Right lung (tissue), 5 donors: ENCODE data around the gene GALNT18. TPM values are rescaled to one million over a fixed set of nuclear protein-coding genes. Genes with fewer than 3 reads are reported as not detected.

Experiments
- DNase-seq, 2 donors: peaks; one replicate each; pipeline ENCODE4 v3.0.0-alpha.2; 2013
- polyA plus RNA-seq, 5 donors: library from polyadenylated mRNA; unstranded; fragments of 120-200 nt; gene quantifications; one replicate each; pipeline versions ENCODE4 v1.2.1 to v1.2.3, GENCODE V29; 2013; ENCODE audit warnings: inconsistent platforms in 1 of 5, low replicate concordance in 1 of 5; ENCODE audit not compliant: insufficient read length in 5 of 5, insufficient read depth in 1 of 5

The GALNT18 gene
- polyA plus RNA-seq, 5 donors = 18.0 to 26.8 (median 20.7) TPM

DNA sequence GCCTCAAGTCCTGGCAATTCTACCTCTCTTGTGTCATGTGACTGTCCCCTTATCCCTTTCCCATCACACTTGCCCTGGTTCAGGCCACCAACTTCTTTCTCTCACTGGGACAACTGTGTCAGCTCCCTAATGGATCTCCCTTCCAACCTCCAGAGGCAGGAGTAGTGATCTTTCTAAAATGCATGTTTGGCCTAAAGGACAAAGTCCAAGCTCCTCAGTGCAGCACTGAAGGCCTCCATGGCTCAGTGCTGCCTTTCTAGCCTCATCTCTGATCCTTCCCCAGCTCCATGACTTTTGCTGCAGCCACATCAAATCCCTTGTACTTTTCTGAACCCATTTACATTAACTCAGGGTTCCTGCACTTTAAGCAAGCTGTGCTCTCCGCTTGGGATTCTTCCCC is 349.6 kb downstream of the GALNT18 start:
- no peak for DNase-seq

GRCh38 chr11:11270236-11270775 is 351.5 kb downstream of the GALNT18 start:
- no peak for DNase-seq

- no peak for DNase-seq
Observed at GRCh38 chr11:11268706-11269105, 353.1 kb downstream of the GALNT18 start.

GRCh38 chr11:11268119-11268518 is 353.7 kb downstream of the GALNT18 start:
- DNase-seq = no peak

DNA sequence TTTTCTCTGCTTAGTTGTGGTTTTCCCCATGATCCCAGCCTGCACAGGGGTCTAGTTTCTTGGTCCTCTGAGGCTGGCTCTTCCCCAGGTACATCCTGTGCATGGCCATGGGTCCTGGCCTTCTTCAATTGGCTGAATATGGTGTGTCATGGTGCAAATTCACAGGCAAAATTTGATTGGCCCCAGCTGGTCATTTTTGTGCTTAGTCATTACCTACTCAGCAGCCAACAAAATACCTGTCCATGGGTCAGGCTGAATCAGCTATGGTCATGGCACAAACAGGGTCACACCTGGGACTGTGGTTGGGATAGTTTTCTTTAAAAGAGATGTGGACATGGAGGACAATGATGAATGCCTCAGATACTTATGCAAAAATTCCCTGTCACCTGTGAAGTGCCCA is 354.5 kb downstream of the GALNT18 start:
- DNase-seq = no peak

- DNase-seq = no peak
Observed at GRCh38 chr11:11265994-11266606, 355.7 kb downstream of the GALNT18 start.

GRCh38 chr11:11265320-11265719 is 356.5 kb downstream of the GALNT18 start:
- no peak for DNase-seq

- DNase-seq = no peak
Observed at GRCh38 chr11:11263238-11264005, 358.4 kb downstream of the GALNT18 start.

DNA sequence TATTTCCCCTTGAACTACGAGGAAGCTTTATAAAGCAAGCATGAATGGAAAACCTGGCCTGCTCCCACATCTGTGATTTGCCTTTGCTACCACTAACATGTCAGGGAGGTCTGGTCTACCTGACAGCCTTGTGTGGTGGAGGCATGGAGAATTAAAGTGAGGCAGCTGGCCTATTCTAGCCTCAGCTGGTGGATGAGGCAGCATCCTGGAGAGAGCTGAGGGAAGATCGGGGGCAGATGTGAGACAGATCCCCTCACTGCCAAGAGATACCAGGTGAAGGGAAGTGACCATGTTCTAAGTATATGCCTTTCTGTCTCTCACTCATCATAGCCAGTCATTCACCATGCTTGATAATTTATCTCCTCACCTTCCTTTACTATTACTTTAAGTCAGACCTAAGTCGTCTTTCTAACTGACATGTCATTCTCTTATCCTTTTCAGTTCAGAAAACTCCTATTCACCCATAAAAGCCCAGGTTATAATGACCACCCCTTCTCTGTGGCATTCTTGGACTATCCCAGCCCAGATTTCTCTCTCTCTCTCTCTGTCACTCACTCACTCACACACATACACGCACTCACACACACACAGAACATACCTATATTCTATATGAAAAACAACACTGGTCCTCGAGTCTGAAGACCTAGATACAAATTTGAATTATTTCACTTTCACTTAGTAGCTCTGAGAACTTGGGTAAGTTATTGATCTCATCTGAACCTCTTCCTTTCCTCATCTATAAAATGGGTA is 359.5 kb downstream of the GALNT18 start:
- no peak for DNase-seq

DNA sequence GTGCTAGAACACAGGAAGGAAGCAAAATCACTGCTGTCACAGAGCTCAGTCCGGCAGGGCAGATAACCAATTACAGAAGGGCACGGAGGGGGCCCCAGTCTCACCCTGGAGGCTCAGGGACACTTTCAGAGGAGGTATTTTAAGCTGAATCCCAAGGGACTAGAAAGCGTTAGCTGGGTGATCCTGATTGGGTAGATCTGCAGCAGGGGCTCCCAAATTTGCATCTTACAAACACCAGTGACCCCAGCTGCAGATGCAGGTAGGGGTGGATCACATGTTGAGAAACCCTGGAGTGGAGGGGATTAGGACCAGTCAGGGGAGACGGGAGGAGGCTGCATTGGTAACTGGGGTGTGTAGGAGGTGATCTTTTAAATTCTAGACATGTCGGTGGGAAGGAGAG is 360.2 kb downstream of the GALNT18 start:
- DNase-seq = no peak

GRCh38 chr11:11260903-11261302 is 360.9 kb downstream of the GALNT18 start:
- no peak for DNase-seq

- no peak for DNase-seq
Observed at GRCh38 chr11:11253995-11254394, 367.8 kb downstream of the GALNT18 start.

GRCh38 chr11:11253497-11253896 is 368.3 kb downstream of the GALNT18 start:
- DNase-seq = no peak

GRCh38 chr11:11252403-11252802 is 369.4 kb downstream of the GALNT18 start:
- DNase-seq = no peak

- no peak for DNase-seq
Observed at GRCh38 chr11:11251394-11251970, 370.3 kb downstream of the GALNT18 start.

GRCh38 chr11:11250470-11250869 is 371.3 kb downstream of the GALNT18 start:
- DNase-seq = no peak

GRCh38 chr11:11247576-11247975 is 374.2 kb downstream of the GALNT18 start:
- DNase-seq = no peak

GRCh38 chr11:11247086-11247485 is 374.7 kb downstream of the GALNT18 start:
- no peak for DNase-seq

GRCh38 chr11:11246166-11246565 is 375.6 kb downstream of the GALNT18 start:
- no peak for DNase-seq

GRCh38 chr11:11245453-11245852 is 376.4 kb downstream of the GALNT18 start:
- DNase-seq = peak; percentile 60 to 73

GRCh38 chr11:11244470-11245080 is 377.2 kb downstream of the GALNT18 start:
- no peak for DNase-seq
